IPS DF 4.7 (cell line): Measurements from ENCODE around the gene SOX4.

Experiments
- DNase-seq: peaks from one replicate; pipeline ENCODE4 v3.0.0-alpha.2; 2013; ENCODE audit warnings: low spot score; ENCODE audit errors: extremely low read depth

Gene SOX4

DNA sequence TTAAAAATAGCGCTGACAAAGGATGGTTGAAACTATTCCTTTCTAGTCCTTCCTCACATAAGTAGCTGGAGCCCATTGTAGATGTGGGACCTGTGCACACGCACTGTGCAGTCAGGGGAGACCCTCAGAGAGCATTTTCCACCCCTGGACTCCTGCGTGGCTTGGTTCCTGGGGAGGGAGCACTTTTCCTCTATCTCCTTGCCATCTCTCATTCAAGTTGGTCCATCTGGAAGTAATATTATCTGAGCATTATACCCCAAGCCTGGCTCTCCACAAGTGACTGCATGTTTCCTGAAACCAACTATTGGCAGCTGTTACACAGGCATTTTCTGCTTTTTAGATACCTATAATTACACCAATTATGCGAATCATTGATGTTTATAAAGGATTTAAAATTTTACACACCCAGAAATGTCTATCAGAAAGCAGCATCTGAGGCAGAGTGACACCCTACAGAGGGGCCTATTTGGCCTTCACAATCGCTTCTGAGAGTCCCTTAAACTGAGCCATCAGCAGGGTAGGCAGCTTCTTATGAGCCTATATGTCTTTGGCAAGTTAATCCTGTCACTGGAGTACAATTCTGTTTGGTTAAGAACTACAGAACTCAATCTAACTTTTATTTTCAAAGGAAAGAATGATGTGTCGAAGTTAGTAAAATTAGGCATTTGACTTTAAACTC lies 18.7 kb downstream of the SOX4 start:
- no peak for DNase-seq

DNA sequence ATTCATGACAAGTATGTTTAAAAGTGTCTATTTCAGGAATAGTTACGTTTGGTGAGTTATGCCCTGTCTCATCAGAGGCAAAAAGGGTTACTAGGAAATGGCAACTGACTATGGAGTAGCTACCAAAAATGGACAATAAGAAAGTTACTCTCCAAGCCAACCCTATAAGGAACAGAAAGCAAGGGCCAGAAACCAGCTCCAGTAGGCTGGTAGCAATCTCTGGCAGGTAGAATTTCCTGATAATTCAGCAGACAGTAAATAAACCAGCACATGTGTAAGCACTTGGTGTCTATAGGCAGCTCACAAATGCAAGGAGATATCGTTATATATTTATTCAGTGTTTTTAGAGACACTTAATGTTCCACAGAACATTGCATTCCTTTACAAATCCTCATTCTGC lies 20.3 kb downstream of the SOX4 start:
- DNase-seq: no peak

DNA sequence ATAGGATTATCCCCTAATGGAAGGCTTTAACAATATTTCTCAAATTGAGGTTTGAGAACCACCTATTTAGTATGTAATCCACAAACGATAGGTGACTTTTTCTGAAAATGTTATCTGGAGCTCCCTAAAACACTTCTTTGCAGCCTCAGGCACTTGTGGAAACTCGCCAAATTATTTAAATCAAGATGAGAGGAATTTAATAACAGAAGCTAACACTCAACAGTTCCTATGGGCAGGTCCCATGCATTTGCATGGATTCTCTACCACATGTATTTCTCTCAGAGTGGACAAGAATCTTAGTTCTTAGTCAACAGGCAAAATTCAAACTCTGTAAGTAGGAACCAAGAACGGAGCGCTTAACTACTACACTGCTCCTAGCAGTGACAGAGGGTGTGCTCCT lies 20.7 kb downstream of the SOX4 start:
- DNase-seq: no peak

DNA sequence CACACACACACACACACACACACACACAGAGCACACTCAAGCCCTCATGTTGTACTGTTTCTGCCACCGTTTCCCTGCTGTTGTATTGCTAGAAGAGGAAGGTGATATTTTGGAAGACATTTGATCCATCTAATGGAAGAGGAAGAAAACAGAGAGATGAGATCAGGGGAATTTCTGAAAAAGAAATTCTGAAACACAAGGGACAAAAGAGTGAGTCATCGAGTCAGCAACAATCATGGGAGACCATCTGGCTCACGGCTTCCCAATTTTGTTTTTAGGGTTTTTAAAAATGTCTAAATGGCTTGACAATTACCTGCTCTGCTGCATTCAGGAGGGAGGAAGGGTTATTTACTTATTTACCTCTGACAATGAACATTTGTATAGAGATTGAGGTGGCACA lies 22.0 kb downstream of the SOX4 start:
- no peak for DNase-seq

DNA sequence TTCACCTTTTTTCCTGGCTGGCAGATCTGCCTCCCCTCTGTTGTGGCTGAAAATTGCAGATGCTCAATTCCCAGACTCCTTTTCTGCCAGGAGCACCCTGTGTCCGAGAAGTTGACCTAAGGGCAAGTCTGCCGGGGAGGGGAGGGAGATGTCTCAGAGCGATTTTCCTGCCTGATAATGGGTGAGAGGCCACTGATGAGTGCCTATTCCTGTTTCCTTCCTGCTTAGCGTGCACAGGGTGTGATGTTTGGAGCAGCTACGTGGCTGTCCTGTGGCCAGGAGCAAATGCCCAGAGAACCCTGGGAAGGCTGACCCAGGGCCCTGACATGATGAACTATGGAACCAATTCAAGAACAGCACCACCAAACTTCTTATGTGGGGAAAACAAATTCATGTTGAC lies 22.5 kb downstream of the SOX4 start:
- no peak for DNase-seq

DNA sequence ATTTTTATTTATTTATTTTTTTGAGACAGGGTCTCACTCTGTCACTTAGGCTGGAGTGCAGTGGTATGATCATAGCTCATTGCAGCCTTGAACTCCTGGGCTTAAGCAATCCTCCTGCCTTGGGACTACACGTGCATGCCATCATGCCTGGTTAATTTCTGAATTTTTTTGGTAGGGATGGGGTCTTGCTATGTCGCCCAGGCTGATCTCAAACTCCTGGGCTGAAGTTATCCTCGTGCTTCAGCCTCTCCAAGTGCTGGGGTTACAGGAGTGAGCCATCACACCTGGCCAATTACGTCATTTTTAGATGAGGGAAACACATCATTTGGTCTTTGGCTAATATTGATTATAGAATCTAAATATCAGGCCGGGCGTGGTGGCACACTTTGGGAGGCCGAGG lies 32.1 kb downstream of the SOX4 start:
- no peak for DNase-seq

DNA sequence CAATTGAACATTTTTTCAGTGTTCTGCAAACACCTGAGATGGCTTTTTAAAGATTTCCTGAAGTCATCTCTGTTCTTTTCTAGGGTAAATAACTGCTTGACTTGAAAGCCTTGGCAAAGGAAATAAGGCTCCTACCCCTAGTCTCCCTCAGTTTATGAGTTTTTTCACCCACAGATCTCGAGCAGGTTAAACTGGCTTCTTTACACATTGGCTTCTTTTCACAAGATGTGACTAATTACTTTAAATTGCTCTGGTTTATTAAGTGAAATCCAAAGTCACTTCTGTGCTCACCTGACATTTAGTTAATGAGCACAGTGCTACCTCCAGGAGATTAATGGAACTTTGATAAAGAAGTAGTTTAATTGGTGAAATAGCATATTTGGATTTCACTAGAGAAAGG lies 33.2 kb downstream of the SOX4 start:
- no peak for DNase-seq

DNA sequence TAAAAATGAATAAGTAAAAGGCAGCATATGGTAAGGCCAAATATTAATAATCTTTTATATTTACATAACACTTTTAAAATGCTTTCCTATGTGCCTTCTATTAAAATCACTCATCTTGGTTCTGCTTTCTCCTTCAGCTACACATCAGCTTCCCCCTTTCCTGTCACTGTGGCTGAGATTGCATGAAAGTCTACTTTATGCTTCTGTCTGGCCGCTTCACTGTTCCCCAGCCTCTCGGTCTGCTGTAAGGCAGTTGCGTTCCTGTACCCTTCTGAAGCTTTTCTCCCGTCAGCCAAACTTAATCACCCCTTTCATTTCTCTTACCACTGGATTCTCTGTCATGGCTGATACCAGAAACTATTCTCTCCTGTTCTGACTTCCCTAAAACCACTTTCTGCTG lies 34.6 kb downstream of the SOX4 start:
- DNase-seq: no peak

DNA sequence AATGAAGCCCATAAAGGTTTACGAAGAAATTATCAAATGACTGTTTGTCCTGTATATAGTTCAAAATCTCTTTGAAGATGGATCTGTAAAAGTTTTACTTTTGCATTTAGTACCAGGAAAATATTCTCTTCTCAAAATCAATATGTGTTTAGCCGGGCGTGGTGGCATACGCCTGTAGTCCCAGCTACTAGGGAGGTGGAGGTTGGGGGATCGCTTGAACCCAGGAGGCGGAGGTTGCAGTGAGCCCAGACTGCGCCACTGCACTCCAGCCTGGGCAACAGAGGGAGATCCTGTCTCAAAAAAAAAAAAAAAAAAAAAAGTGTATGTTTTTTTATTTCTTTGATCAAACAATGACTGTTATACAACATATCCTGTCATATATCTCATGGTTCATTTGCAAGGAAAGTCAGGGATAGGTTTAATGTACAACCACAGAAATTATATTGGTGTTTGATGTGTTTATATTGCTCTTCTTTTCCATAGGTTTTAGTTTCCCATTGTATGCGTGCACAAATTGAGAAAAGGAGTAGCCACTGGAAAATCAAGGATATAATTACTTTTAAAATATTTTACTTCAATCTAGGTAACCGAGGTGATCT lies 40.1 kb downstream of the SOX4 start:
- no peak for DNase-seq

DNA sequence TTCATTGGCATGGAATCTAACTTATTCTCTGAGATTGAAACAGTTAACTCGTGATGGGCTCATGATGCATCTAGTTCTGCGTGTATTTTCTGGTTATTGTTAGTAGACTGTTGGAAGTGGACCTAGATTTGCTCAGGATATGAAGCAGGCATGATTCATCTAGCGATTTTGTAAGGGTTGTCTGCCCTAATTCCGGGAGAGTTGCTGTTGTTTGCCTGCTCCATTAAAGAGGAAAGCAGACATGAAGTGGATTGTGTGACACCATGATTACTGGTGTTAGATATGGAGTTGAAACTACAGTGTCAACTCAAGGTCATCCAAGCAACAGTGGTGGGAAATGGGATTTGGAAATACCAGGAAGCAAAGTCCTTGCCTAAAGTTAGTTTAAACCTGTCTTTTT lies 41.0 kb downstream of the SOX4 start:
- DNase-seq: no peak

DNA sequence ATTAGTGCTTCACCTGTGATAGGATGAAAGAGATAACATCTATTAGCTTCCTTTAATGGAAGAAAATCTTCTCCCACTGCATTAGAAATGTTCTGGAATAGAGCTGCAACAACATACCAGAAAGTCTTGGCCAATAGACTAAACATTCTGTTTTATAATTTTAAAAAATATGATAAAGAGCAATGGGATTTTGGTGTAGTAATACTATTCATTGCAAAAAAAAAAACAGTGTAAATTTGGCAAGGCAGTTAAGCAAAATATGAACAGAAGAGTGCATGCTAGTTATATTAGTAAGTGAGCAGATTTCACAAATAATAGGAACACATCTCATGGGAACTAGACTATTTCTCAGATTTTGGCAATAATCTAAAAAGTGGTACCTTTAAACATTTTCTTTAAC lies 43.3 kb downstream of the SOX4 start:
- no peak for DNase-seq

DNA sequence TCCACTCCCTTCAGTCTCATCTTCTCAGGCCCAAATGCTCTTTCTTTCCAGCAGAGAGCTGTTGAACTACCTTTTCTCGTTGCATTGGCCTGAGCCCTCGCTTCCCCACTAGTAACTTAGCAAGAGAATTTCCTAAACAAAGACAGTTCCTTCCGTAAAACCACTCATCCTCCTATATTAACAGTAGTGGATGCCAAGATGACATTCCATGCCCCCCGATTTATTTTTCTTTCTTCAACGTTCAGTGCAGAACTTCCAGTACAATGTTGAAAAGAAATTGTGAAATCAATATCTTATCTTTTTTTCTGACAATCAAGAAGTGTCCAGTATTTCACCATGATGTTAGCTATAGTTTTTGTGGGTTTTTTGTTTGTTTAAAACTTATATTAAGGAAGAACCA lies 45.8 kb downstream of the SOX4 start:
- DNase-seq: no peak
